Tibial artery (tissue), 4 donors: Measurements from ENCODE around the gene NSMF.
"Not testable (repeated sequence)": the region's sequence is repeated elsewhere in the genome, so short reads cannot be mapped to it uniquely, and the experiment has no call there.

Source experiments
- DNase-seq, 2 donors: peaks; one replicate each; pipeline ENCODE4 v3.0.0-alpha.2; 2019
- H3K27ac ChIP-seq, 2 donors: fragments of 200-600 bp; sonication (generic) in 1 of 2; 1 replicate in 1 of 2; 2 replicates in 1 of 2; pipeline ENCODE4 v1.5.1; 2018 to 2019; ENCODE audit warnings: mild to moderate bottlenecking in 1 of 2
- H3K27me3 ChIP-seq, 2 donors: fragments of 200-600 bp; sonication (generic) in 1 of 2; one replicate each; pipeline versions ENCODE4 v1.5.1 to v1.6.0; 2016 to 2019
- H3K36me3 ChIP-seq, 3 donors: fragments of 200-600 bp; sonication (generic) in 2 of 3; one replicate each; pipeline ENCODE4 v1.5.1; 2016 to 2019; ENCODE audit warnings: mild to moderate bottlenecking in 2 of 3
- H3K4me1 ChIP-seq, 4 donors: fragments of 200-600 bp; sonication (generic) in 2 of 4; 1 replicate in 3 of 4; 2 replicates in 1 of 4; pipeline ENCODE4 v1.5.1; 2016 to 2019
- H3K4me3 ChIP-seq, 2 donors: fragments of 200-600 bp; sonication (generic) in 1 of 2; 1 replicate in 1 of 2; 2 replicates in 1 of 2; pipeline ENCODE4 v1.5.1; 2018 to 2019; ENCODE audit warnings: mild to moderate bottlenecking in 2 of 2
- H3K9me3 ChIP-seq, 3 donors: fragments of 200-600 bp; sonication (generic) in 1 of 3; one replicate each; pipeline ENCODE4 v1.5.1; 2016 to 2019
- CTCF ChIP-seq, 2 experiments: fragments of 200-600 bp in 1 of 2; fragments of 450-650 bp in 1 of 2; IDR thresholded peaks; one replicate each; pipeline ENCODE4 v1.5.1; 2017 to 2019; ENCODE audit warnings: antibody characterized with exemption in 2 of 2, mild to moderate bottlenecking in 1 of 2, moderate library complexity in 1 of 2
- intact Hi-C: fragments of 100-400 bp; cut with DNase I; formaldehyde crosslinking; loops from one replicate; pipeline ENCODE4 v1.15.0; 2023; ENCODE audit warnings: low total_unique reads

NSMF gene

GRCh38 chr9:137474271-137474670 lies 15.1 kb upstream of the NSMF start:
- no peak for TF ChIP-seq CTCF (IDR thresholded peaks at IDR 0.05)
- no peak for DNase-seq

GRCh38 chr9:137470785-137471184 lies 11.7 kb upstream of the NSMF start:
- H3K27ac ChIP-seq: no peak overlapping the region
- peaks cover 8 to 21% (median 8%) of the 10 kb centered on the region in 3 donors for H3K36me3 ChIP-seq
- no peaks in the 10 kb centered on the region for H3K27me3 ChIP-seq
- peaks cover 0 to 8% (median 7%) of the 10 kb centered on the region in 3 donors for H3K9me3 ChIP-seq
- intact Hi-C loops: no loop called here
- no peaks in the 10 kb centered on the region for H3K4me1 ChIP-seq
- no peak overlapping the region for H3K4me3 ChIP-seq
- peak in 1 of 2 donors; percentile 39 for DNase-seq
- no peak for TF ChIP-seq CTCF (IDR thresholded peaks at IDR 0.05)

More at GRCh38 chr9:137474271-137474670, 15.1 kb upstream of the NSMF start:
- Histone ChIP-seq H3K36me3 (peaks cover 11 to 43% (median 17%) of the 10 kb centered on the region in 3 donors), H3K27me3 (no peaks in the 10 kb centered on the region), H3K4me1 (no peaks in the 10 kb centered on the region), H3K4me3 (no peak overlapping the region), H3K9me3 (peaks cover 0 to 12% (median 7%) of the 10 kb centered on the region in 3 donors), H3K27ac (no peak overlapping the region)
- intact Hi-C loops: no loop called here

GRCh38 chr9:137467896-137468295 lies 8.8 kb upstream of the NSMF start:
- Histone ChIP-seq H3K4me1 (no peaks in the 10 kb centered on the region), H3K27ac (no peak overlapping the region), H3K36me3 (peaks cover 0 to 25% (median 0%) of the 10 kb centered on the region in 3 donors), H3K4me3 (no peak overlapping the region), H3K27me3 (no peaks in the 10 kb centered on the region), H3K9me3 (no peaks in the 10 kb centered on the region)
- DNase-seq: peak in 1 of 2 donors; percentile 56
- intact Hi-C loops: loop anchor here (10.0 kb wide), 1 partner anchor 67 kb away; no protein-coding TSS in a partner anchor
- TF ChIP-seq CTCF (IDR thresholded peaks at IDR 0.05): no peak

GRCh38 chr9:137467161-137467581 lies 8.0 kb upstream of the NSMF start:
- intact Hi-C loops: loop anchor here (10.0 kb wide), 1 partner anchor 68 kb away; no protein-coding TSS in a partner anchor
- H3K9me3 ChIP-seq: no peaks in the 10 kb centered on the region
- no peak for TF ChIP-seq CTCF (IDR thresholded peaks at IDR 0.05)
- peaks cover 0 to 27% (median 0%) of the 10 kb centered on the region in 3 donors for H3K36me3 ChIP-seq
- H3K4me3 ChIP-seq: no peak overlapping the region
- H3K27ac ChIP-seq: no peak overlapping the region
- peak in 1 of 2 donors; percentile 54 for DNase-seq
- H3K27me3 ChIP-seq: no peaks in the 10 kb centered on the region
- no peaks in the 10 kb centered on the region for H3K4me1 ChIP-seq

- DNase-seq: peak in 1 of 2 donors; percentile 53
- not testable (repeated sequence) for H3K27ac ChIP-seq, H3K4me1 ChIP-seq, H3K27me3 ChIP-seq, H3K9me3 ChIP-seq, H3K4me3 ChIP-seq
- intact Hi-C loops: loop anchor here (10.0 kb wide), 1 partner anchor 68 kb away; no protein-coding TSS in a partner anchor
- H3K36me3 ChIP-seq: peaks cover 0 to 34% (median 0%) of the 10 kb centered on the region in 3 donors
Observed at GRCh38 chr9:137466389-137467085, 7.4 kb upstream of the NSMF start.

GRCh38 chr9:137465720-137466388 lies 6.7 kb upstream of the NSMF start:
- H3K9me3 ChIP-seq: no peaks in the 10 kb centered on the region
- peak in 1 of 2 donors; percentile 48 for DNase-seq
- no peak for TF ChIP-seq CTCF (IDR thresholded peaks at IDR 0.05)
- no peaks in the 10 kb centered on the region for H3K27me3 ChIP-seq
- no peak overlapping the region for H3K27ac ChIP-seq
- H3K36me3 ChIP-seq: peaks cover 0 to 41% (median 0%) of the 10 kb centered on the region in 3 donors
- intact Hi-C loops: loop anchor here (10.0 kb wide), 1 partner anchor 69 kb away; no protein-coding TSS in a partner anchor
- no peaks in the 10 kb centered on the region for H3K4me1 ChIP-seq
- no peak overlapping the region for H3K4me3 ChIP-seq
